ENCODE results near the gene CDK14.

GRCh38 chr7:91230100-91230499 lies 634.0 kb downstream of the CDK14 start:
- TF ChIP-seq CTCF (conservative IDR thresholded peaks at IDR 0.05 in 1 of 2, IDR thresholded peaks at IDR 0.05 in 1 of 2; ENCODE audit: low read depth in 1 of 2, low read length in 2 of 2): no peak
- TF ChIP-seq EZH2 (IDR thresholded peaks at IDR 0.05; ENCODE audit: low read length, missing control alignments): no peak

Data from fibroblast of lung (primary cell).